Transverse colon (tissue), 4 donors: Measurements from ENCODE around the gene SYPL2. TPM values are rescaled to one million over a fixed set of nuclear protein-coding genes. Genes with fewer than 3 reads are reported as not detected.

Experiments used
- DNase-seq: peaks from one replicate; pipeline ENCODE4 v3.0.0-alpha.2; 2019
- H3K27ac ChIP-seq, 4 donors: fragments of 200-600 bp; sonication (generic); 2 replicates each; pipeline ENCODE4 v1.5.1; 2016 to 2018; ENCODE audit warnings: inconsistent platforms in 4 of 4
- H3K27me3 ChIP-seq: fragments of 200-600 bp; sonication (generic); 2 replicates; pipeline ENCODE4 v1.5.1; 2017; ENCODE audit warnings: inconsistent platforms
- H3K36me3 ChIP-seq, 4 donors: fragments of 200-600 bp; sonication (generic); 2 replicates each; pipeline ENCODE4 v1.5.1; 2017 to 2019; ENCODE audit warnings: inconsistent platforms in 4 of 4
- H3K4me1 ChIP-seq, 4 donors: fragments of 200-600 bp; sonication (generic); 2 replicates each; pipeline ENCODE4 v1.5.1; 2017 to 2020; ENCODE audit warnings: inconsistent platforms in 4 of 4
- H3K4me3 ChIP-seq, 4 donors: fragments of 200-600 bp; sonication (generic); 1 replicate in 1 of 4; 2 replicates in 3 of 4; pipeline versions ENCODE4 v1.5.1 to v1.6.1; 2017 to 2019; ENCODE audit warnings: inconsistent platforms in 4 of 4
- H3K9me3 ChIP-seq, 2 donors: fragments of 200-600 bp; sonication (generic); 2 replicates each; pipeline ENCODE4 v1.5.1; 2017 to 2019; ENCODE audit warnings: inconsistent platforms in 2 of 2
- CTCF ChIP-seq, 5 experiments: fragments of 200-600 bp in 3 of 5; fragments of 450-650 bp in 2 of 5; sonication (generic) in 3 of 5; IDR thresholded peaks; 1 replicate in 2 of 5; 2 replicates in 3 of 5; pipeline ENCODE4 v1.5.1; 2016 to 2017; ENCODE audit warnings: antibody characterized with exemption in 5 of 5, inconsistent platforms in 3 of 5, mild to moderate bottlenecking in 2 of 5, moderate library complexity in 1 of 5
- EP300 ChIP-seq: sonication (generic); formaldehyde crosslinking; IDR thresholded peaks from one replicate; pipeline ENCODE4 v1.6.1; 2017; ENCODE audit warnings: antibody characterized with exemption, low read depth
- POLR2A ChIP-seq: fragments of 450-650 bp; IDR thresholded peaks from one replicate; pipeline ENCODE4 v1.6.1; 2016; ENCODE audit warnings: antibody characterized with exemption, mild to moderate bottlenecking, moderate library complexity
- POLR2AphosphoS5 ChIP-seq, 3 donors: sonication (generic); formaldehyde crosslinking; IDR thresholded peaks; one replicate each; pipeline ENCODE4 v1.6.1; 2016; ENCODE audit warnings: antibody characterized with exemption in 3 of 3
- WGBS, 2 donors: methylation state at CpG; one replicate each; pipeline ENCODE4 v1.1.5; 2018; ENCODE audit warnings: low coverage in 1 of 2; 5-methylcytosine and 5-hydroxymethylcytosine counted together
- in situ Hi-C, 4 donors: fragments of 200-750 bp; cut with MboI; loops; one replicate each; pipeline versions ENCODE4 v1.15.0 to v1.15.1; 2017; ENCODE audit warnings: low sequenced_read_pairs in 3 of 4, low pct_ligation_motif_present in 1 of 4, low pct_unique_long_range_greater_than_20kb in 1 of 4
- intact Hi-C: fragments of 100-400 bp; cut with DNase I; formaldehyde crosslinking; loops from one replicate; pipeline ENCODE4 v1.15.1; 2023; ENCODE audit warnings: low total_unique reads
- total RNA-seq, 4 donors: library from RNA; depleted of rRNA; stranded (reverse); fragments of >200 nt; gene quantifications; one replicate each; pipeline ENCODE4 v1.1.0, GENCODE V29; 2016

Gene SYPL2
- total RNA-seq, 4 donors from 2014 or later, result 0.40 to 4.1 (median 0.44) TPM

GRCh38 chr1:109513110-109513710 lies 46.9 kb downstream of the SYPL2 start:
- Histone ChIP-seq H3K27ac (no peak overlapping the region), H3K36me3 (no peaks in the 10 kb centered on the region), H3K9me3 (no peaks in the 10 kb centered on the region), H3K27me3 (no peaks in the 10 kb centered on the region), H3K4me3 (no peak overlapping the region), H3K4me1 (peaks cover 11 to 24% (median 12%) of the 10 kb centered on the region in 4 donors)
- in situ Hi-C loops (no loop called here), intact Hi-C loops (no loop called here)
- TF ChIP-seq CTCF (IDR thresholded peaks at IDR 0.05) (no peak), POLR2A (no peak), EP300 (no peak), POLR2AphosphoS5 (IDR thresholded peaks at IDR 0.05) (no peak)
- no peak for DNase-seq
- WGBS, 2 donors, result 63 to 77% methylated on average over 2 of the region's 2 CpGs

DNA sequence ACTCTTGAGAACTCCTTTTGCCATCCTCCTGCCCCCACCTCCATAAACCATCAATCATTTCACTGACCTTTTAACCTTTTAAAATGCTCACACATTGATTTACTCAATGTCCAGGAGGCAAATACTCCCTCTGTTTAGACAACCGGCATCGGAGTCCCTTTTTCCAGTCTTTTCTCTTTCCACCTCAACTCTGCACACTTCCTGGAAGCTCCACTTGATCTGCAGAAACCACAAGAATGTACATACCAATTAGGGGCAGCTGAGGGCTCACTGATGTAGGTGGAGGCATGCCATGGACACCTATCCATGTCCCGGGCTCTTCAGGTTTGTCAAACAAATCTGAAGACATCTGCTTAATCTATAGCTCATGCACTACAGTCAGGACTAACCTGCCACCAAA lies 48.5 kb downstream of the SYPL2 start:
- Histone ChIP-seq H3K36me3 (no peaks in the 10 kb centered on the region), H3K27me3 (no peaks in the 10 kb centered on the region), H3K27ac (no peak overlapping the region), H3K4me3 (no peak overlapping the region), H3K4me1 (peaks cover 3 to 18% (median 6%) of the 10 kb centered on the region in 4 donors), H3K9me3 (no peaks in the 10 kb centered on the region)
- in situ Hi-C loops, result no loop called here
- 67 to 76% methylated on average over 2 to 3 of the region's 3 CpGs for WGBS, 2 donors
- intact Hi-C loops, result no loop called here
- TF ChIP-seq EP300 (no peak), CTCF (IDR thresholded peaks at IDR 0.05) (no peak), POLR2A (no peak), POLR2AphosphoS5 (IDR thresholded peaks at IDR 0.05) (no peak)
- no peak for DNase-seq

- no peaks in the 10 kb centered on the region for H3K36me3 ChIP-seq
- peaks cover 6% of the 10 kb centered on the region for H3K27me3 ChIP-seq
- H3K9me3 ChIP-seq, result no peaks in the 10 kb centered on the region
- peak overlapping the region in 2 of 4 donors; percentile 26 to 34 for H3K27ac ChIP-seq
- peak; percentile 49 for DNase-seq
- no peak overlapping the region for H3K4me3 ChIP-seq
- in situ Hi-C loops (no loop called here), intact Hi-C loops (no loop called here)
- WGBS, 2 donors, result 57 to 86% methylated on average over 1 to 5 of the region's 5 CpGs
- TF ChIP-seq POLR2AphosphoS5 (IDR thresholded peaks at IDR 0.05) (peak in 1 of 3 donors; percentile 13), POLR2A (no peak)
- peaks cover 0 to 10% (median 0%) of the 10 kb centered on the region in 4 donors for H3K4me1 ChIP-seq
Observed at GRCh38 chr1:109516872-109517271, 50.5 kb downstream of the SYPL2 start.

DNA sequence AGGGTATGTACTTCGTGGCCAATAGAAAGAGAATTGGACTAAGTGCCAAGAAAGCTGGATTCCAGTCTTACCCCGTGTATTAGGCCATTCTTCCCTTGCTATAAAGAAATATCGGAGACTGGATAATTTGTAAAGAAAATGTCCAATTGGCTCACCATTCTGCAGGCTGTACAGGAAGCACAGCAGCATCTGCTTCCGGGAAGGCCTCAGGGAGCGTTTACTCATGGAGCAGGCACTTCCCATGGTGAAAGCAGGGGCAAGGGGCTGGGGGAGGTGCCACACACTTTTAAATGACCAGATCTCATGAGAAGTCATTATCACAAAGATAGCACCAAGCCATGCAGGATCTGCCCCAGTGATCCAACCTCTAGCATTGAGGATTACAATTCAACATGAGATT lies 51.0 kb downstream of the SYPL2 start:
- no peak overlapping the region for H3K27ac ChIP-seq
- in situ Hi-C loops (no loop called here), intact Hi-C loops (no loop called here)
- 77 to 81% methylated on average over 5 of the region's 5 CpGs for WGBS, 2 donors
- TF ChIP-seq EP300 (no peak), POLR2A (no peak), POLR2AphosphoS5 (IDR thresholded peaks at IDR 0.05) (no peak), CTCF (IDR thresholded peaks at IDR 0.05) (no peak)
- no peak for DNase-seq
- peaks cover 6% of the 10 kb centered on the region for H3K27me3 ChIP-seq
- peaks cover 0 to 10% (median 0%) of the 10 kb centered on the region in 4 donors for H3K4me1 ChIP-seq
- H3K36me3 ChIP-seq, result no peaks in the 10 kb centered on the region
- no peak overlapping the region for H3K4me3 ChIP-seq
- no peaks in the 10 kb centered on the region for H3K9me3 ChIP-seq
